Muscle layer of duodenum (tissue), 2 donors: ENCODE results near the gene RALGAPA2.

Source experiments
- H3K27ac ChIP-seq: one replicate; pipeline ENCODE4 v1.7.0; 2013; ENCODE audit warnings: mild to moderate bottlenecking, low read length
- H3K27me3 ChIP-seq: one replicate; pipeline ENCODE4 v1.7.0; 2013; ENCODE audit warnings: low read depth, mild to moderate bottlenecking, control low read depth, low read length
- H3K36me3 ChIP-seq, 2 donors: one replicate each; pipeline ENCODE4 v1.7.0; 2013; ENCODE audit warnings: low read length in 2 of 2, control low read depth in 1 of 2, mild to moderate bottlenecking in 1 of 2; ENCODE audit not compliant: insufficient read depth in 2 of 2, control insufficient read depth in 1 of 2
- H3K4me1 ChIP-seq, 2 donors: one replicate each; pipeline ENCODE4 v1.7.0; 2013; ENCODE audit warnings: low read length in 2 of 2, mild to moderate bottlenecking in 2 of 2, control low read depth in 1 of 2, moderate library complexity in 1 of 2; ENCODE audit not compliant: insufficient read depth in 2 of 2, control insufficient read depth in 1 of 2
- H3K4me3 ChIP-seq, 2 donors: one replicate each; pipeline ENCODE4 v1.7.0; 2013; ENCODE audit warnings: low read length in 2 of 2, low read depth in 1 of 2, mild to moderate bottlenecking in 1 of 2
- H3K9me3 ChIP-seq, 2 donors: one replicate each; pipeline ENCODE4 v1.7.0; 2013; ENCODE audit warnings: low read length in 2 of 2, control low read depth in 1 of 2, mild to moderate bottlenecking in 1 of 2; ENCODE audit not compliant: control insufficient read depth in 1 of 2
- donor health status: healthy.

Gene RALGAPA2

GRCh38 chr20:20368418-20369249 is 343.8 kb downstream of the RALGAPA2 start:
- Histone ChIP-seq H3K4me3 (peak overlapping the region in 1 of 2 donors; percentile 62), H3K36me3 (no peaks in the 10 kb centered on the region), H3K27me3 (peaks cover 63% of the 10 kb centered on the region), H3K4me1 (peaks cover 0 to 34% of the 10 kb centered on the region in 2 donors), H3K27ac (no peak overlapping the region), H3K9me3 (no peaks in the 10 kb centered on the region)

- H3K27me3 ChIP-seq = peaks cover 67% of the 10 kb centered on the region
- no peaks in the 10 kb centered on the region for H3K9me3 ChIP-seq
- peak within 1 kb of the TSS in 1 of 2 donors; percentile 62 for H3K4me3 ChIP-seq
- H3K36me3 ChIP-seq = no peaks in the 10 kb centered on the region
- H3K27ac ChIP-seq = no peak within 1 kb of the TSS
- peaks cover 0 to 40% of the 10 kb centered on the region in 2 donors for H3K4me1 ChIP-seq
Observed at GRCh38 chr20:20367575-20368417, 344.6 kb downstream of the RALGAPA2 start, which contains the start of gene INSM1. INSM1 (plus strand) TSS chr20:20368104; CDS start chr20:20368268, 164 bp downstream.

- H3K36me3 ChIP-seq = no peaks in the 10 kb centered on the region
- H3K4me1 ChIP-seq = peaks cover 0 to 40% of the 10 kb centered on the region in 2 donors
- peaks cover 65% of the 10 kb centered on the region for H3K27me3 ChIP-seq
- peak overlapping the region in 1 of 2 donors; percentile 49 for H3K4me3 ChIP-seq
- no peak overlapping the region for H3K27ac ChIP-seq
- H3K9me3 ChIP-seq = no peaks in the 10 kb centered on the region
Observed at GRCh38 chr20:20366876-20367574, 345.4 kb downstream of the RALGAPA2 start.

- Histone ChIP-seq H3K4me3 (peak overlapping the region in 1 of 2 donors; percentile 49), H3K27me3 (peaks cover 61% of the 10 kb centered on the region), H3K4me1 (peaks cover 0 to 40% of the 10 kb centered on the region in 2 donors), H3K9me3 (no peaks in the 10 kb centered on the region), H3K36me3 (no peaks in the 10 kb centered on the region), H3K27ac (no peak overlapping the region)
Observed at GRCh38 chr20:20366551-20366875, 345.9 kb downstream of the RALGAPA2 start.

GRCh38 chr20:20365480-20366161 is 346.8 kb downstream of the RALGAPA2 start:
- no peak overlapping the region for H3K27ac ChIP-seq
- peaks cover 58% of the 10 kb centered on the region for H3K27me3 ChIP-seq

GRCh38 chr20:20364593-20365479 is 347.6 kb downstream of the RALGAPA2 start:
- Histone ChIP-seq H3K4me3 (peak overlapping the region in 1 of 2 donors; percentile 1), H3K9me3 (no peaks in the 10 kb centered on the region), H3K27ac (no peak overlapping the region), H3K4me1 (peaks cover 0 to 48% of the 10 kb centered on the region in 2 donors), H3K27me3 (peaks cover 59% of the 10 kb centered on the region), H3K36me3 (no peaks in the 10 kb centered on the region)

More at GRCh38 chr20:20365480-20366161, 346.8 kb downstream of the RALGAPA2 start:
- peaks cover 0 to 41% of the 10 kb centered on the region in 2 donors for H3K4me1 ChIP-seq
- no peaks in the 10 kb centered on the region for H3K9me3 ChIP-seq
- H3K36me3 ChIP-seq = no peaks in the 10 kb centered on the region
- H3K4me3 ChIP-seq = no peak overlapping the region

- Histone ChIP-seq H3K9me3 (no peaks in the 10 kb centered on the region), H3K36me3 (no peaks in the 10 kb centered on the region), H3K27ac (no peak overlapping the region), H3K4me1 (peaks cover 0 to 41% of the 10 kb centered on the region in 2 donors), H3K27me3 (peaks cover 56% of the 10 kb centered on the region), H3K4me3 (peak overlapping the region in 1 of 2 donors; percentile 1)
Observed at GRCh38 chr20:20363799-20364592, 348.4 kb downstream of the RALGAPA2 start.

GRCh38 chr20:20363434-20363798 is 349.0 kb downstream of the RALGAPA2 start:
- no peaks in the 10 kb centered on the region for H3K36me3 ChIP-seq
- H3K4me3 ChIP-seq = peak overlapping the region in 1 of 2 donors; percentile 1
- no peaks in the 10 kb centered on the region for H3K9me3 ChIP-seq
- H3K27me3 ChIP-seq = peaks cover 56% of the 10 kb centered on the region
- no peak overlapping the region for H3K27ac ChIP-seq
- H3K4me1 ChIP-seq = peaks cover 0 to 37% of the 10 kb centered on the region in 2 donors

GRCh38 chr20:20362774-20363433 is 349.5 kb downstream of the RALGAPA2 start:
- peaks cover 56% of the 10 kb centered on the region for H3K27me3 ChIP-seq
- H3K9me3 ChIP-seq = no peaks in the 10 kb centered on the region
- no peak overlapping the region for H3K27ac ChIP-seq
- H3K36me3 ChIP-seq = no peaks in the 10 kb centered on the region
- H3K4me1 ChIP-seq = peaks cover 0 to 37% of the 10 kb centered on the region in 2 donors
- H3K4me3 ChIP-seq = no peak overlapping the region
